ENCODE data around the gene APOL3.
"Not testable (repeated sequence)": the region's sequence is repeated elsewhere in the genome, so short reads cannot be mapped to it uniquely, and the experiment has no call there.

Gene APOL3

GRCh38 chr22:36193171-36193570 lies 32.6 kb upstream of the APOL3 start:
- no peak for DNase-seq (ENCODE audit: low read depth in 2 of 3, low spot score in 1 of 3)

GRCh38 chr22:36192542-36192941 lies 32.0 kb upstream of the APOL3 start:
- DNase-seq (ENCODE audit: low read depth in 2 of 3, low spot score in 1 of 3): no peak

- DNase-seq (ENCODE audit: low read depth in 2 of 3, low spot score in 1 of 3): no peak
These were observed 30.7 kb upstream of the APOL3 start for GRCh38 chr22:36191106-36191836.

- DNase-seq (ENCODE audit: low read depth in 2 of 3, low spot score in 1 of 3): not testable (repeated sequence)
These were observed 27.3 kb upstream of the APOL3 start for GRCh38 chr22:36187862-36188261.

- DNase-seq (ENCODE audit: low read depth in 2 of 3, low spot score in 1 of 3): no peak
These were observed 25.5 kb upstream of the APOL3 start for GRCh38 chr22:36185828-36186624.

GRCh38 chr22:36184433-36185025 lies 24.0 kb upstream of the APOL3 start:
- DNase-seq (ENCODE audit: low read depth in 2 of 3, low spot score in 1 of 3): no peak

- no peak for DNase-seq (ENCODE audit: low read depth in 2 of 3, low spot score in 1 of 3)
These were observed 22.9 kb upstream of the APOL3 start for GRCh38 chr22:36183446-36183845.

- DNase-seq (ENCODE audit: low read depth in 2 of 3, low spot score in 1 of 3): no peak
These were observed 22.3 kb upstream of the APOL3 start for GRCh38 chr22:36182857-36183256.

GRCh38 chr22:36182056-36182455 lies 21.5 kb upstream of the APOL3 start:
- no peak for DNase-seq (ENCODE audit: low read depth in 2 of 3, low spot score in 1 of 3)

- no peak for DNase-seq (ENCODE audit: low read depth in 2 of 3, low spot score in 1 of 3)
These were observed 20.4 kb upstream of the APOL3 start for GRCh38 chr22:36180928-36181327.

GRCh38 chr22:36180038-36180880 lies 19.7 kb upstream of the APOL3 start:
- peak; percentile 71 to 86 (median 82) for DNase-seq (ENCODE audit: low read depth in 2 of 3, low spot score in 1 of 3)

- no peak for DNase-seq (ENCODE audit: low read depth in 2 of 3, low spot score in 1 of 3)
These were observed 16.6 kb upstream of the APOL3 start for GRCh38 chr22:36177160-36177559.

- DNase-seq (ENCODE audit: low read depth in 2 of 3, low spot score in 1 of 3): no peak
These were observed 15.3 kb upstream of the APOL3 start for GRCh38 chr22:36175892-36176291.

GRCh38 chr22:36171941-36172340 lies 11.4 kb upstream of the APOL3 start:
- DNase-seq (ENCODE audit: low read depth in 2 of 3, low spot score in 1 of 3): no peak

- no peak for DNase-seq (ENCODE audit: low read depth in 2 of 3, low spot score in 1 of 3)
These were observed 6.1 kb upstream of the APOL3 start for GRCh38 chr22:36166518-36167220.

GRCh38 chr22:36166086-36166485 lies 5.5 kb upstream of the APOL3 start:
- DNase-seq (ENCODE audit: low read depth in 2 of 3, low spot score in 1 of 3): no peak

- no peak for DNase-seq (ENCODE audit: low read depth in 2 of 3, low spot score in 1 of 3)
These were observed 4.6 kb upstream of the APOL3 start for GRCh38 chr22:36165141-36165540.

- no peak for DNase-seq (ENCODE audit: low read depth in 2 of 3, low spot score in 1 of 3)
These were observed 4.1 kb upstream of the APOL3 start for GRCh38 chr22:36164621-36165020.

- DNase-seq (ENCODE audit: low read depth in 2 of 3, low spot score in 1 of 3): no peak
These were observed 2.9 kb upstream of the APOL3 start for GRCh38 chr22:36163497-36163896.

- no peak for DNase-seq (ENCODE audit: low read depth in 2 of 3, low spot score in 1 of 3)
These were observed 1.8 kb upstream of the APOL3 start for GRCh38 chr22:36162127-36163034.
